GM12878 (cell line): ENCODE data around the gene MED1. TPM values are rescaled to one million over a fixed set of nuclear protein-coding genes. Genes with fewer than 3 reads are reported as not detected.

Experiments
- ATF7 ChIP-seq: fragments of 450-650 bp; IDR thresholded peaks from 2 replicates; pipeline ENCODE4 v1.6.1; 2016; ENCODE audit warnings: low read depth, mild to moderate bottlenecking
- CHD2 ChIP-seq: IDR thresholded peaks from 2 replicates; pipeline ENCODE4 v1.6.1; 2011; ENCODE audit warnings: low read depth, low read length, improper control_type of control experiment, borderline replicate concordance
- CREB1 ChIP-seq: IDR thresholded peaks from 2 replicates; pipeline ENCODE4 v1.6.1; 2012; ENCODE audit warnings: low read depth, mild to moderate bottlenecking, inconsistent platforms
- FOS ChIP-seq: IDR thresholded peaks from 3 replicates; pipeline ENCODE4 v1.6.1; 2011; ENCODE audit warnings: borderline replicate concordance; ENCODE audit not compliant: insufficient read length; ENCODE audit errors: extremely low read depth
- GABPA ChIP-seq: IDR thresholded peaks from 2 replicates; pipeline ENCODE4 v1.6.1; 2014; ENCODE audit warnings: antibody characterized with exemption, low read depth, mild to moderate bottlenecking, inconsistent platforms
- HCFC1 ChIP-seq: fragments of 150-350 bp; IDR thresholded peaks from 2 replicates; pipeline ENCODE4 v1.6.1; 2014; ENCODE audit warnings: low read length
- MAX ChIP-seq: IDR thresholded peaks from 2 replicates; pipeline ENCODE4 v1.6.1; 2012; ENCODE audit warnings: low read depth, low read length, improper control_type of control experiment
- MLLT1 ChIP-seq: fragments of 450-650 bp; IDR thresholded peaks from 2 replicates; pipeline ENCODE4 v1.6.1; 2016; ENCODE audit warnings: mild to moderate bottlenecking
- MXI1 ChIP-seq: fragments of 150-350 bp; IDR thresholded peaks from 2 replicates; pipeline ENCODE4 v1.6.1; 2011; ENCODE audit warnings: low read depth, mild to moderate bottlenecking, inconsistent platforms, low read length, improper control_type of control experiment
- NBN ChIP-seq: fragments of 450-650 bp; IDR thresholded peaks from 2 replicates; pipeline ENCODE4 v1.6.1; 2016
- NFYB ChIP-seq: IDR thresholded peaks from 2 replicates; pipeline ENCODE4 v1.6.1; 2011; ENCODE audit warnings: low read depth, mild to moderate bottlenecking, low read length, improper control_type of control experiment, moderate library complexity; ENCODE audit not compliant: insufficient read depth
- PAX5 ChIP-seq: IDR thresholded peaks from 2 replicates; pipeline ENCODE4 v1.6.1; 2011; ENCODE audit warnings: low read depth, low read length, borderline replicate concordance
- PAX8 ChIP-seq: fragments of 450-650 bp; IDR thresholded peaks from 2 replicates; pipeline ENCODE4 v1.6.1; 2017; ENCODE audit warnings: mild to moderate bottlenecking, moderate library complexity
- POLR2AphosphoS2 ChIP-seq: IDR thresholded peaks from 2 replicates; pipeline ENCODE4 v1.6.1; 2011; ENCODE audit warnings: low read depth, mild to moderate bottlenecking, low read length, improper control_type of control experiment, moderate library complexity
- RELB ChIP-seq: fragments of 450-650 bp; IDR thresholded peaks from 2 replicates; pipeline ENCODE4 v1.6.1; 2017; ENCODE audit warnings: low read depth, mild to moderate bottlenecking, moderate library complexity
- RFX5 ChIP-seq: IDR thresholded peaks from 2 replicates; pipeline ENCODE4 v1.6.1; 2011; ENCODE audit warnings: low read depth, low read length, improper control_type of control experiment
- RUNX3 ChIP-seq: IDR thresholded peaks from 2 replicates; pipeline ENCODE4 v1.6.1; 2012; ENCODE audit warnings: low read length, inconsistent platforms
- SIN3A ChIP-seq: IDR thresholded peaks from 2 replicates; pipeline ENCODE4 v1.6.1; 2012; ENCODE audit warnings: low read depth, low read length, improper control_type of control experiment
- SP1 ChIP-seq: IDR thresholded peaks from one replicate; pipeline ENCODE4 v1.6.1; 2011; ENCODE audit warnings: low read depth, low read length
- SPI1 ChIP-seq: IDR thresholded peaks from 2 replicates; pipeline ENCODE4 v1.6.1; 2011; ENCODE audit warnings: low read depth, mild to moderate bottlenecking, low read length, moderate library complexity, borderline replicate concordance; ENCODE audit not compliant: insufficient read depth
- TAF1 ChIP-seq: IDR thresholded peaks from 2 replicates; pipeline ENCODE4 v1.6.1; 2011; ENCODE audit warnings: mild to moderate bottlenecking, low read depth, low read length, borderline replicate concordance
- TBL1XR1 ChIP-seq: IDR thresholded peaks from 2 replicates; pipeline ENCODE4 v1.6.1; 2012; ENCODE audit warnings: low read depth, low read length, improper control_type of control experiment
- TCF3 ChIP-seq: IDR thresholded peaks from 2 replicates; pipeline ENCODE4 v1.6.1; 2012; ENCODE audit warnings: low read depth, mild to moderate bottlenecking, low read length, borderline replicate concordance; ENCODE audit not compliant: insufficient read depth
- YY1 ChIP-seq: IDR thresholded peaks from 2 replicates; pipeline ENCODE4 v1.6.1; 2011; ENCODE audit warnings: low read depth, mild to moderate bottlenecking, low read length
- ZBED1 ChIP-seq: IDR thresholded peaks from 2 replicates; pipeline ENCODE4 v1.6.1; 2016; ENCODE audit warnings: borderline replicate concordance
- ZSCAN29 ChIP-seq: fragments of 450-650 bp; IDR thresholded peaks from 2 replicates; pipeline ENCODE4 v1.6.1; 2017; ENCODE audit warnings: mild to moderate bottlenecking, moderate library complexity
- polyA plus RNA-seq, 11 experiments: library from polyadenylated mRNA; depleted of rRNA in 4 of 11; unstranded in 6 of 11; stranded (reverse) in 5 of 11; fragments of >200 nt; fragmentation: Nextera tagmentation in 4 of 11; fragmentation: Illumina TruSeq in 1 of 11; extraction: Ambion mirVana in 4 of 11; extraction: Trizol in 1 of 11; gene quantifications; 1 replicate in 1 of 11; 2 replicates in 10 of 11; pipeline versions ENCODE4 v1.2.1 to v1.2.3, GENCODE V29; 2011 to 2016; ENCODE audit warnings: inconsistent platforms in 2 of 11, missing spikeins in 2 of 11, low read depth in 1 of 11
- total RNA-seq, 4 experiments: library from RNA; depleted of rRNA in 3 of 4; stranded (reverse); fragments of >200 nt in 3 of 4; fragmentation: Illumina TruSeq in 1 of 4; extraction: Trizol in 1 of 4; gene quantifications; 2 replicates each; pipeline versions ENCODE4 v1.2.1 to v1.2.3, GENCODE V29; 2013 to 2021
- TF ChIP-seq, protein P1 (sequence below), 3 experiments: IDR thresholded peaks in 2 of 3; conservative IDR thresholded peaks in 1 of 3; 2 replicates each; pipeline ENCODE4 v1.5.1; 2011; ENCODE audit warnings: low read depth in 3 of 3, low read length in 3 of 3, mild to moderate bottlenecking in 3 of 3, control low read depth in 2 of 3, moderate library complexity in 2 of 3, inconsistent platforms in 1 of 3, mixed read lengths in 1 of 3; ENCODE audit not compliant: control insufficient read depth in 2 of 3, insufficient read depth in 1 of 3; ENCODE audit errors: extremely low read depth in 1 of 3

The MED1 gene
- total and polyA plus RNA-seq, 10 of the 15 experiments (the other 5 are each of a cell fraction or from before 2014, with no cell fraction given), result 8.7 to 50.1 (median 30.1) TPM

GRCh38 chr17:39402244-39402889, 48.7 kb downstream of the MED1 start (continued):
- TF ChIP-seq NFYB, result peak; percentile 72; the same call in 1 of the 2 replicates
- 0 out of 2 replicates have a peak, but pooled peaks have one; percentile 5 for TF ChIP-seq RUNX3
- no peak for TF ChIP-seq GABPA
- peak; percentile 63; the same call in 1 of the 2 replicates for TF ChIP-seq RFX5
- TF ChIP-seq TAF1, result no peak
- peak; percentile 25 for TF ChIP-seq FOS
- TF ChIP-seq YY1, result 0 out of 2 replicates have a peak, but pooled peaks have one; percentile 16
- no peak for TF ChIP-seq HCFC1
- TF ChIP-seq NBN, result peak; percentile 19
- TF ChIP-seq CREB1, result peak; percentile 96
- peak; percentile 97 for TF ChIP-seq MXI1
- TF ChIP-seq ZSCAN29, result no peak
- peak; percentile 87 for TF ChIP-seq SP1
- TF ChIP-seq MAX, result peak; percentile 97
- peak; percentile 58 for TF ChIP-seq RELB
- TF ChIP-seq MLLT1, result no peak
- no peak for TF ChIP-seq POLR2AphosphoS2
- peak; percentile 76; the same call in 1 of the 2 replicates for TF ChIP-seq CHD2
- TF ChIP-seq, protein P1, sequence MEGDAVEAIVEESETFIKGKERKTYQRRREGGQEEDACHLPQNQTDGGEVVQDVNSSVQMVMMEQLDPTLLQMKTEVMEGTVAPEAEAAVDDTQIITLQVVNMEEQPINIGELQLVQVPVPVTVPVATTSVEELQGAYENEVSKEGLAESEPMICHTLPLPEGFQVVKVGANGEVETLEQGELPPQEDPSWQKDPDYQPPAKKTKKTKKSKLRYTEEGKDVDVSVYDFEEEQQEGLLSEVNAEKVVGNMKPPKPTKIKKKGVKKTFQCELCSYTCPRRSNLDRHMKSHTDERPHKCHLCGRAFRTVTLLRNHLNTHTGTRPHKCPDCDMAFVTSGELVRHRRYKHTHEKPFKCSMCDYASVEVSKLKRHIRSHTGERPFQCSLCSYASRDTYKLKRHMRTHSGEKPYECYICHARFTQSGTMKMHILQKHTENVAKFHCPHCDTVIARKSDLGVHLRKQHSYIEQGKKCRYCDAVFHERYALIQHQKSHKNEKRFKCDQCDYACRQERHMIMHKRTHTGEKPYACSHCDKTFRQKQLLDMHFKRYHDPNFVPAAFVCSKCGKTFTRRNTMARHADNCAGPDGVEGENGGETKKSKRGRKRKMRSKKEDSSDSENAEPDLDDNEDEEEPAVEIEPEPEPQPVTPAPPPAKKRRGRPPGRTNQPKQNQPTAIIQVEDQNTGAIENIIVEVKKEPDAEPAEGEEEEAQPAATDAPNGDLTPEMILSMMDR (IDR thresholded peaks at IDR 0.05 in 2 of 3, conservative IDR thresholded peaks at IDR 0.05 in 1 of 3; ENCODE audit: control insufficient read depth in 2 of 3, extremely low read depth in 1 of 3, insufficient read depth in 1 of 3, low read depth in 3 of 3, low read length in 3 of 3), result no peak
- peak; percentile 97 for TF ChIP-seq SIN3A
- 0 out of 2 replicates have a peak, but pooled peaks have one; percentile 12 for TF ChIP-seq PAX5
- no peak for TF ChIP-seq ZBED1
- no peak for TF ChIP-seq TCF3
- no peak for TF ChIP-seq TBL1XR1
- no peak for TF ChIP-seq PAX8
- TF ChIP-seq SPI1, result no peak
- TF ChIP-seq ATF7, result peak; percentile 84
